Posterior cingulate gyrus (tissue), 11 donors: ENCODE results near the gene SEC31B.

ENCODE experiments used
- DNase-seq, 10 donors: peaks; one replicate each; pipeline versions ENCODE4 v3.0.0 to v3.0.0-alpha.2; 2020 to 2021; ENCODE audit warnings: mixed read lengths in 3 of 10
- intact Hi-C: fragments of 100-400 bp; cut with DNase I; formaldehyde crosslinking; loops from one replicate; pipeline ENCODE4 v1.15.1; 2023

Gene SEC31B

GRCh38 chr10:100505164-100505563 lies 14.5 kb downstream of the SEC31B start:
- no peak for DNase-seq
- intact Hi-C loops: no loop called here

- DNase-seq: no peak
- intact Hi-C loops: no loop called here
Observed at GRCh38 chr10:100504096-100504495, 15.6 kb downstream of the SEC31B start.

- intact Hi-C loops: no loop called here
- DNase-seq: no peak
Observed at GRCh38 chr10:100502926-100503494, 16.7 kb downstream of the SEC31B start.

DNA sequence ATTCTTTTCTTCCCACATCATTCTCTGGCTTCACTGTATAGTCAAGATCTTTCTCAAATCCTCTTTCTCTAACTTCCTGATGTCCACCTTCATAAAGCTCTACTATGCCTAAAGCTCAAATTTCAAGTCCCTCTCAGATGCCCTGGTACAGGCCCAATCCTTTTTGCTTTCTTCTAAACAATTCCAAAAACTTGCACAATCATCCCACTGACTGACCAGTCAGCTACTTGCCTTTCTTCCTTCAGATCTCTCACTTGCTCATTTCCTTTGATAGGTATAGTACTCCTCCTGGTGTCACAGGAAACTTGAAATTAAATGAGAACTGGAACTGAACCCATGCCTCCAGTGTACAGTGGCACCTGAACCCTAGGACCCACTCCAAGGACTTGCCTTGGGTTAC lies 18.2 kb downstream of the SEC31B start:
- intact Hi-C loops: no loop called here
- DNase-seq: no peak

GRCh38 chr10:100498059-100498458 lies 21.6 kb downstream of the SEC31B start:
- DNase-seq: no peak
- intact Hi-C loops: no loop called here

- intact Hi-C loops: no loop called here
- DNase-seq: no peak
Observed at GRCh38 chr10:100496567-100496966, 23.1 kb downstream of the SEC31B start.

GRCh38 chr10:100490531-100490930 lies 29.1 kb downstream of the SEC31B start:
- intact Hi-C loops: no loop called here
- DNase-seq: no peak

- intact Hi-C loops: no loop called here
- no peak for DNase-seq
Observed at GRCh38 chr10:100489396-100489795, 30.3 kb downstream of the SEC31B start.

DNA sequence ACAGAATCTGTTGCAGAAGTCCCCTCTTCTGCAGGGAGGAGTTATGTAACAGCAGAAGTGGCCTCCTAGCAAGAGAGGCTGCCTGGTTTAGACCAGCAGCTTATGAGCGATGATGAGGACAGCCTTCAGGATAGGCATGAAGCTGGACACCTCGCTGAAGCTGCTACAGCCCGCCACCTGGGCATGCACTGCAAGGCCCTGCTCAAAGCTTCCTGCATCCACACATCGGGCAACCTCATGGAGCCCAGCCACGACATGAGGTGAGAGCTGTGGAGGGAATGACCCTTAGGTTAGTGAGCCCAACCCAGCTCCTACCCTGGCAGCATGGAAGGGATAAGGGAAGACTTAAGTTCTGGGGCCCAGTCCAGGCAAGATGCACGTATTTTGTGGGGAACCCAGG lies 32.1 kb downstream of the SEC31B start:
- DNase-seq: no peak
- intact Hi-C loops: no loop called here

DNA sequence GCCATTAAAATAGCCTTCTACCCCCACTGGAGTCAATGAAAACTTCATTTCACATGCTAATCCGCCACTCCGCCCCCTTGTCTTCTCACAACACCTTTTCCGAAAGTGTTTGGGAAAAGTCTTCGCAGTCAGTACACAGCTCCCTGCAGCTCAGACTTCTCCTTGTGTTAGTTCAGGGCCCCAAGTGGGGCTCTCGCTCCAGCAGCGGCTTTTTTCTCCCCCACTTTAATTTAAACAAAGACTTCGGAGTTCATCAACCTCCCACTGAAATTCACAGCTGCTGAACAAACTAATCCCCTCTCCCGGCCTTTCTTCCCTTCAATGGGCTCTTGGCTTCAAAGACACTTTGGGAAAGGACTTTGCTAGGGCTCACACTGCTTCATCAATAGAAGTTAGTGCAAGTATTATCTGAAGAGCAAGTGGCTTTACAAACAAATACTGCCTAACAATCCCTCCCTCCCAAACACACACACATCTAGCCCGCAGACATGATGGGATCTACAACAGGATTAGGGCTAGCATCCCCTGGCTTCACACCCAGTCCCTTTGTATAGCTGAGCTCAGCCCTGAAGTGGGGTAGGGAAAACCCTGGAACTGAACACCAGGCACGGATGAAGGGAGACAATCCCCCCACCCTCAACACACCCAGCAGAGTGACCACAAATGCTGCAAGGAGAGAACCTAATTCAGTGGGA lies 33.7 kb downstream of the SEC31B start:
- DNase-seq: no peak
- intact Hi-C loops: no loop called here

DNA sequence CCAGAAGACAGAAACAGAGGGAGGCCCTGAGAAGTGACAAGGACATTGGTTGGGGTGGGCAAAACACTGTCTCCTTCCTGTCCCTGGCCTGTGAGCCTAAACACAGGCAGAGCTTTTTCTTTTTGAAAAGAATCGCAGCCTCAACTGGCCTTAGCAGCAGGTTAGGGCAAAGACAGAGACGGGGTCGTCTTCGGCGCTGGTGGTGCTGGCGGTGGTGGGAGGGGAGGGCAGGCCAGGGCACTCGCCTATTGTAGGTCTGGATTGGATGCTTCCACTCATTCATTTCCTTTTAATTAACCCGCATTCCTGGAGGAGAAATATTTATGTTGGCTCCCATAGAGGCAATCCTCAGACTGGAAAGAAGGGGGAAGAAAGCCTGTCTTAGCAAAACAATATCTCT lies 34.3 kb downstream of the SEC31B start:
- intact Hi-C loops: no loop called here

DNA sequence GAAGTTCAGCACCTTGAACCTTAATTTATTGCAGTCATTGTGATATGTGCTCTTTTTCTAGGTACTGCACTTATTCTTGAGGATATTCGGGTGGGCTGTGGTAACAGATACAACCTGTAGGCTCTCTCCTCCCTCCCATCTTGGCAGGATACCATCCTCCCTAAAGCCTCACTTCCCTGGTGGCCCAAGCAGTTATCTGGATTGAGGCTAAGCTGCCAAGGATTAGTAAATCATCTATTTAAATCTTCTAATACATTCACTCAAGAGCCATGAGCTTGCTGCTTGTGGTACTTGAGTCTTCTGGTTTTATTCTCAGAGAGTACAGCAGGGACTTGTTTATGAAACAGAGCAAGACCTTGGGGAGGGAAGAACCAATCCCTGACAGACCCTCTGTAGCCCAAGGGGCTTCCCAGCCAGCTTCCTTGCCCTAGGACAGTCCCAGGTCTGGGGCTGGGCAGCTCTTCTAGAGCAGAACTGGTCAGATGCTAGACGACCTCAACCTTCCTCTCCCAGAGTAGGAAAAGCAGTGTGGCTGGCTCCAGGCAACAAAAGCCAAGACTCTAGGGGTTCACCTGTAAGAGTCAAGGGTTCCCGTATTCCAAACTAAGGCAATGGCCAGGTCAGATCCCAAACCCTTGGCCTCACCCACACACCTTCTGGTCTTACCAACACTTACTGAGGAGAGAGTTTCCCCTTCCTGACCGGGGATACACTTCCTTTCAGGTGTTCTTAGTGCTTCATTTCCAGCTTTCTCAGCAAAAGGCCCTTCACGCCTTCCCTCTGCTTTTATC lies 35.6 kb downstream of the SEC31B start:
- DNase-seq: no peak
- intact Hi-C loops: no loop called here

More for the DNA sequence above, 34.3 kb downstream of the SEC31B start:
- DNase-seq: no peak

GRCh38 chr10:100482834-100483185 lies 36.9 kb downstream of the SEC31B start:
- DNase-seq: no peak
- intact Hi-C loops: no loop called here

GRCh38 chr10:100482181-100482833 lies 37.4 kb downstream of the SEC31B start:
- intact Hi-C loops: no loop called here
- peak; percentile 55 to 96 (median 73) for DNase-seq

DNA sequence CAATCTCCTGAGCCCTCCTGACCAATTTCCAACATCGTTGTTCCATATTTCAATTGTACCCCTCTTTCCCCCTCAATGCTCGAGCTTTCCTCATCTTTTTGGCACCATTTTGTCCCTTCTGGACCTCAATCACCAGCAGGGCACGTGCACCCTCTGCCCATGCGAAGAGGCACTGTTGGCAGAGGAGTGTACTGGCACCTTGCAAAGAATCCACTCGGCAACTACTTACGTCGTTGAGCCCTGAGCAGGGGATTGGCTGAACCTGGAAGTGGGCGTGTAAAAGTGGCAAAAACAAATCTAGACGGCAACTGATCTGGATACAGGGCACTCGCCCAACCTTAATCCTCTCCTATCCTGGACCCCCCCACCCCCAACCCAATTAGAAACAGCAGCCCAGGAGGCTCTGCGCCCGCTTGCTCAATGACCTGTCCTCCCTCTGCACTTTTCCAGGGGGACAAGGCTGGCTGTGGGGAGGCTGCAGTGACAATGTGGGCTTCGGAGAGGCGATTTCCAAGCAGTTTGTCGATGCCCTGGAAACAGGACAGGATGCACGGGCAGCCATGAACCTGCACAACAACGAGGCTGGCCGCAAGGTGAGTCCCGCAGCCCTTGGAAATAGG lies 38.1 kb downstream of the SEC31B start:
- intact Hi-C loops: no loop called here

GRCh38 chr10:100480002-100480401 lies 39.7 kb downstream of the SEC31B start:
- intact Hi-C loops: no loop called here
- DNase-seq: no peak

More for the DNA sequence above, 38.1 kb downstream of the SEC31B start:
- DNase-seq: peak; percentile 65 to 97 (median 87)

DNA sequence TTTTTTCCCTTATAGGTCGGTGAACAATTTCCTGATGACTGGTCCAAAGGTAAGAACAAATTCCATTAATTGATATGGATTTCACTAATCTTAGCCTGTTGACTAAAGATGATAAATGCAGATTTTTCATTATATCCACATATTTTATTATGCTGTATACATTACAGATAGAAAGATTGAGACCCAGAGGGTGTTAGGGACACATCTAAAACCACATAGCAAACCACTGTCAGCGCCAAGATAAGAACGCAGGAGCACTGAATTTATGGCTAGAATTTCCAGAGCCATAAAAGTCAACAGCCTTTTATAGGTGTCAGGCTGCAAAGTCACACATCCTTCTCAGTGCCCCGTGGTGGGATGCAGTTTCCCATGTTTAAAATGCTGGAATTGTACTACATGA lies 40.6 kb downstream of the SEC31B start:
- intact Hi-C loops: no loop called here
- DNase-seq: no peak

DNA sequence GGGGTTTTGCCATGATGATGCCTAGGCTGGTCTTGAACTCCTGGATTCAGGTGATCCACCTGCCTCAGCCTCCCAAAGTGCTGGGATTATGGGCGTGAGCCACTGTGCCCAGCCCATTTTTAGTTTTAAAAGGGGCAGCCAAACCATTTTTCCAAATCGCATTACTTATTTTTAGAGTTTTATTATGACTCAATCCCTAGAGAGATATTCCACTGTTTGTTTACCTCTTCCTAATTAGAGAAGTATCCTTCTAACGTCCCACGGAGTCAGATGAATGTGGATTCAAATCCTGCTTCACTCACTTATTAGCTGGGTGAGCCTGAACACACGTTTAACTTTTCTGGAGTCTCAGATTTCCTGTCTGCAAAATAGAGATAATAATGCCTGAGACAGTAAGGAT lies 41.7 kb downstream of the SEC31B start:
- DNase-seq: no peak
- intact Hi-C loops: no loop called here

GRCh38 chr10:100470367-100470766 lies 49.3 kb downstream of the SEC31B start:
- intact Hi-C loops: no loop called here
- DNase-seq: no peak

DNA sequence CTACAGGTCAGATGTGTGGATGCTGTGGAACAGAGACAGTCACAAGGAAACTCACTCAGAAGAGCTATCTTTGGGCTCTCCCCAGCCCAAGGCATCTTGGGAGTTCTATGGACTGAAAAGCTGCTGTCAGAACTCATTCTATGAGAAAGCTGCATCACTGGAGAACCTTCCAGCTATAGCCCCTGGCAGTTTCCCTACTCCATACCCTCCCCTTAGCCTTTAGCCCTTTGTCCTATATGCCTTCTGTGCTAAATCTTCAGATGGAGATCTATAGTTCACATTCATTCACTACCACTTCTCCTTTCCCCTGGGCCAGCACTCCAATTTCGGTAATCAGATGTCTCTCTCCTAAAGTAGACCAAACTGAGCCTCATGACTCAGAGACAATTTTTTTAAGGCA lies 49.9 kb downstream of the SEC31B start:
- no peak for DNase-seq
- intact Hi-C loops: no loop called here

GRCh38 chr10:100468978-100469377 lies 50.7 kb downstream of the SEC31B start:
- DNase-seq: no peak
- intact Hi-C loops: no loop called here
